Measurements from ENCODE around the gene HSPA1A.
"Not testable (repeated sequence)": the region's sequence is repeated elsewhere in the genome, so short reads cannot be mapped to it uniquely, and the experiment has no call there.

GRCh38 chr6:31838114-31838553, 22.8 kb downstream of the HSPA1A start:
- not testable (repeated sequence) for TF ChIP-seq CTCF (IDR thresholded peaks at IDR 0.05; ENCODE audit: low read depth, low read length); EZH2phosphoT487 (IDR thresholded peaks at IDR 0.05; ENCODE audit: low read depth)

Measured in OCI-LY3 (cell line).